GM21619 (cell line): Measurements from ENCODE around the gene ELOVL1.
A peak's percentile ranks its signal among the peaks of the same experiment; 100 is the strongest.

Source experiments
- ATAC-seq: cut with Tn5 transposase; IDR thresholded peaks from one replicate; pipeline ENCODE4 v1.9.1; 2021; ENCODE audit not compliant: unreplicated experiment

The ELOVL1 gene

DNA sequence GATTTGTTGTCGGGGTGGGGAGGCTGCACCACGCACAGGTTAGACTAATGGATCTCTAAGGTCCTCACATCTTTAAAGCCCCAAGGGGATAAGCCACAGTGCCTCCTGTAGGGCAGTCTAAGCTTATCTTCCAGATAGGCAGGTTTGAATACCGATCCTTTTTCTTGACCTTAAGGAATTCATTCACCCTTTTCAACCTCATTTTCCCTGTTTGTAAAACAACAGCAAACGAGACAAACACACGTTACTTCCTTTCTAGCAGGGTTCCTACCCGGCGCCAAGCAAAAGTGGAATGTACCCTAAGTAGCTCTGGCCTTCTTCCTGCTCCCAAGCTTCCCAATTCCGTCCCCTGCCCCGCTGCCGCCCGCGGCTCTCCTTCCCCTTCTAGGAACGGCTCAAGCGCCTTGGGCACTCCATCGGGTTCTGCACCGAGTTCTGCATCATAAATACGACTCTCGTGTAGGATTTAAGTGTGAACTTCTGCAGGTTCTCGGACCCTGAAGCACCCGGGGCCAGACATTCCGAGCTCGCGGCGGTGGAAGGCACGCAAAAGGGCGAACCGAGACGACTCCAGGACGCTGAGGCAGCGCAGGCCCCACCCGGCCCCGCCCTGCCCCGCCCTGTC is 9.6 kb downstream of the ELOVL1 start:
- peak; percentile 27 for ATAC-seq

GRCh38 chr1:43357251-43357650 is 10.6 kb downstream of the ELOVL1 start:
- ATAC-seq = no peak

- ATAC-seq = no peak
Observed at GRCh38 chr1:43354936-43355335, 12.9 kb downstream of the ELOVL1 start.

GRCh38 chr1:43354471-43354870 is 13.3 kb downstream of the ELOVL1 start:
- no peak for ATAC-seq

GRCh38 chr1:43352881-43353280 is 14.9 kb downstream of the ELOVL1 start:
- no peak for ATAC-seq

GRCh38 chr1:43352351-43352705 is 15.5 kb downstream of the ELOVL1 start:
- ATAC-seq = no peak

DNA sequence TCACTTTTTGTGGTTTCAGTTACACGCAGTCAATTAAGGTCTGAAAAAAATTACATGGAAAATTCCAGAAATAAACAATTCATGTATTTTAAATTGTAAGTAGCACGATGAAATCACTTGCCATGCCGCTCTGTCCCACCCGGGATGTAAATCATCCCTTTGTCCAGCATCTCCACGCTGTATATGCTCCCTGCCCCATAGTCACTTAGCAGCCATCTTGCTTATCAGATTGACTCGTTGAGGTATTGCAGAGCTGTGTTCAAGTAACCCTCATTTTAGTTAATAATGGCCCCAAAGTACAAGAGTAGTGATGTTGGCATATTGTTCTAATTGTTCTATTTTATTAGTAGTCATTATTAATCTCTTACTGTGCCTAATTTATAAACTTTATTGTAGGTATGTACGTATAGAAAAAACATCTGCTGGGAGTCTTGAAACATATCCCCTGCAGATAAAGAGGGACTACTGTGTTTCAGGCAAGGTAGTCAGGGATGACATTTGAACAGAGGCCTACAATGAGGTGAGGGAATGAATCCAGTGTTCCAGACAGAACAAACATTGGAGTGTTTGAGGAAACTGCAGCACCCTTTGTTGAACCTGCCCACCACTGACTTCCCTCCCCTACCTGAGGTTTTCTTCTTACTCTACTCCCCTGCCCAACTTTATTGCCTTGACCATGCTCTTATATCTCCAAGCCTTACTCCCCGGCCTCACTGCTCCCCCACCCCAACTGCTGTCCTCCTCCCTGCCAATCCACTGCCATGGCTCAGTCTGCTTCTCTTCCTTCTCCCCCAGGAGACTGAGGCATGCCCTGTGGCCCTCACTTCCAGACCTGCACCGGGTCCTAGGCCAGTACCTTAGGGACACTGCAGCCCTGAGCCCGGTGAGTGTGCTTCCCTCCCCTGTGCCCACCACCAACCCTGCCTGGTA is 16.1 kb downstream of the ELOVL1 start:
- ATAC-seq = no peak

GRCh38 chr1:43350976-43351375 is 16.8 kb downstream of the ELOVL1 start:
- no peak for ATAC-seq

DNA sequence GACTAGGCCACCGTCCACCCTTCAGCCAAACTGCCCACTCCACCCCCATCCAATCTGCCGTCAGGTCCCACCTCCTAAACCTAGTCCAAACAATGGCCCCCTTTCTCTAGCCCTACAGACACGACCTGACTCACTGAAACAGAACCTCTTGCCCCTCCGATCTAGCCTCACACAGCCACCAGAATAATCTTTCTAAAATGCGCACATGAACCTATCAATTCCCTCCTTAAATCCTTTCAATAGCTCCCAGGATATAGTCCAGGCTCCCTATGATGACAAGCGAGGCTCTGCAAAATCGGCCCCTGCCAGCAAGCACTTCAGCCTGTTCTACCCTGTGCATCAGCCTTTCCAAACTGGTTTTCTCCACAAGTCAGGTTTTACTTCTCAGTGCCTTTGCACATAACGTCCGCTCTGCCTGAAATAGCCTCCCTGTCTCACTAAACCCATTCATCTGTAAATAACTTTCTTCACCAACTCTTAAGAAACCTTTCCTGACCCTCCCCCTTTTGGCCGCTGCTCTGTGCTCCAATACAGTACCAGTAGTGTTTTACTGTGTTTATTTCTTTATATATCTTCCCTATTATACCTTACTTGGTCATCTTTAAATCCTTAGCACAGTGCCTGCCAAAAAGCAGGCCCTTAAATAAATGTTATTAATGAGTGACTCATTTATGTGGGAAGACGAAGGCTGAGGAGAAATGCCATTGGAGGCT is 18.1 kb downstream of the ELOVL1 start:
- no peak for ATAC-seq

DNA sequence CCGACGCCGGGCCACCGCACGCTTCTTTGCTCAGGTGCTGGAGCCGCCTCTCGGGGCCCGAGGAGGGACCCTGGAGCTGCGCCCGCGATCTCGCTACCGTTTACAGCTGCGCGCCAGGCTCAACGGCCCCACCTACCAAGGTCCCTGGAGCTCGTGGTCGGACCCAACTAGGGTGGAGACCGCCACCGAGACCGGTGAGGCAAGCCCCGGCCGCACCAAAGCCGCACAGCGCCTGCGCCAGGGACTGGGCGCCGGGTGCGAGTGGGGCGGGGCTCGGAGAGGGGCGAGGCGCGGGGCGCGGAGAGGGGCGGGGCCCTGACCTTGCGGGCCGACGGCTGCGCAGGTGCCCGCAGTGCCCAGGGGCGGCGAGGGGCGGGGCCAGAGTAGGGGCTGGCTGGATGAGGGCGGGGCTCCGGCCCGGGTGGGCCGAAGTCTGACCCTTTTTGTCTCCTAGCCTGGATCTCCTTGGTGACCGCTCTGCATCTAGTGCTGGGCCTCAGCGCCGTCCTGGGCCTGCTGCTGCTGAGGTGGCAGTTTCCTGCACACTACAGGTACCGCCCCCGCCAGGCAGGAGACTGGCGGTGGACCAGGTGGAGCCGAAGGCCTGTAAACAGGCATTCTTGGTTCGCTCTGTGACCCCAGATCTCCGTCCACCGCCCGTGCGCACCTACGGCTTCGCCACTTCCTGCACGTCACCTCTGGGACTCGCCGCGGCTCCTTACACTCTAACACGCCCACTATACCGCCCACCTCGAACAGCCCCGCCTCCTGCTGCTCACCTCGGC is 18.8 kb downstream of the ELOVL1 start:
- ATAC-seq = no peak

DNA sequence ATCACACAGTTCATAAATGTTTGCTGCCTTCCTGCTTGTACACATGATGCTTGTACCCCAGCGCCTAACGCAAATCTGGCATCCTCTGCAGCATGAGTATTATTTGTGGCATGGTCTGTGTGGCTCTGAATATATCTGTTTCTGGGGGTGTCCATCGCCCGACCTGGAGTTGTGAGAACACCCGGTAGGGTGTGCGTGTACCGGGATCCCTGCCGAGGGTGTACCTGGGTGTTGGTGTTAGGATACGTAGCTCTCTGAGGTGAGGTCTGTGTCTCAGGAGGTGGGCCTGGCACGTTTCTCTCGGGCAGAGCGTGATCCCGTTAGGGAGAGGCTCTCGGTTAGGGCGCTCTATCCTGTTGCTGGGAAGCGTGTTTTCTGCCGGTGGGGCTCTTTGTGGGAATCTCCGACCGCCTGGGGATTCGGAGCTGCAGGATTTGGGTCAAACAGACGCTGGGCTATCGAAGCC is 19.4 kb downstream of the ELOVL1 start:
- ATAC-seq = no peak

DNA sequence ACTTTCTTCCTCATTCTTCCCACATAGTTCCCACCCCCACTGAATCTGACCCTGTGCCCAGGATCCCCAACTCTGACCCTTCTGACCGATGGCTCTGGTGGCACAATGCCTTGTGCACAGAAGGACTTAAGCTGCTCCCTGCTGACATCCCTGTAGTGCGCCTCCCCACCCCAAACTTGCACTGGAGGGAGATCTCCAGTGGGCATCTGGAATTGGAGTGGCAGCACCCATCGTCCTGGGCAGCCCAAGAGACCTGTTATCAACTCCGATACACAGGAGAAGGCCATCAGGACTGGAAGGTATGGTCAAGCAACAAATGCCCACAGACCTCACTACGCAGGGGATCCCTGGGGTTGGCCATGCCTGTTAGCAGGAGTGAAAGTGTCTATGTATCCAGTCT is 21.2 kb downstream of the ELOVL1 start:
- no peak for ATAC-seq

DNA sequence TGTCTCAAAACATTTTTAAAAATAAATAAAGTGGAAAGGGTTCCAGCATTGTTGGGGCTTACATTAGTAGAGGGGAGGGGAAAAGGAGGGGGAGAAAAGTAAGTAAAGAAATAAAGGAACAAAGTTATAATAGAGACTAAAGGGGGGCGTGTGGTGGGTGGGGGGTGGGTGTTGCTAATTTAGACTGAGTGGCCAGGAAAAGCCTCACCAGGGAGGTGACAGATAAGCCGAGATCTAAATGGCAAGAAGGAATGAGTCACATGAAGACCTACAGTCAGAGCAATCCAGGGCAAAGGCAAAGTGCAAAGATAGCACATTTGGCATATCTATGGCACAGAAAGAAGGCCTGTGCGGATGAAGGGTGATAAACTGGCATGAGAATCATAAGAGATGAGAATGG is 22.7 kb downstream of the ELOVL1 start:
- ATAC-seq = no peak

- ATAC-seq = no peak
Observed at GRCh38 chr1:43344267-43344850, 23.5 kb downstream of the ELOVL1 start.

DNA sequence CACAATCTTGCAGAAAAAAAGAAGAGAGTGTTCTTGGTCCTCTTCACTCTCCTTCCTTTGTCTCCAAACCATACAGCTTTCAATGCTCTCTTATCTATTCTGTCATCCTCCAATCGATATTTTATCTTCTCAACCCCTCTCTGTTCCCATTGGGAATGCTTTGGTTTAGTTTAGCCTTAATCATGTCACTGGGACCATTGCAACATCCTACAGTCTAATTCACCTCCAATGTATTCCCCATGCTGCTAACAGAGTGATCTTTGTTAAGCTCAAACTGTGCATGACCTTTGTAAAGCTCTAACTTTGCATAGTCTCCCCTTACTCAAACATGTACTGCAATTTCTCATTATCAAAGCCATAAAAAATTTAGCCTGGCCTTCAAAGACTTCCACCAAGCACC is 27.3 kb downstream of the ELOVL1 start:
- no peak for ATAC-seq

DNA sequence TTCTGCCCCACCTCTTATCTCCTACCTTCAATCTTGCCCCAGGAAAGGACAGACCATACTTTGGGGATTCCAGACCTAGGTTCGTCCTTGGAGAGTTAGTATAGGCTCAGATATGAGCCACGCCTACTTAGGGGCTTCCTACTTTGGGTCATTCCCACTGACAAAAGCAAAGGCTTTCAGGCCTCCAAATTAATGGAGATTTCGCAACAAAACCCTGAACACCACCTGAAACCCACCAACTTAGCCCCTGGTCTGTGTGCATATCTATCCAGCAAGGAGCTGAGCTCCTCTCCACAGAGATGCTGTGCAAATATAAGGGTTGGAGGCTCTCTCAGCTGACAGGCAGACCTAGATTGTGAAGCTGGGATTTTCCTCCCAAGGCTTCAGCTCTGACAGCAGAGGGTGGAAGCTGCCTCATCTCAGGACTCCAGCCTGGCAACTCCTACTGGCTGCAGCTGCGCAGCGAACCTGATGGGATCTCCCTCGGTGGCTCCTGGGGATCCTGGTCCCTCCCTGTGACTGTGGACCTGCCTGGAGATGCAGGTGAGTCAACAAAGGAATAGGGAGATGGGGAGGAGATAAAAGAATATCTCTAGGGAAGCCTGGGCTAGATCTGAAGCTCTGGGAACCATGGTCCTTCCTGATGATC is 28.1 kb downstream of the ELOVL1 start:
- ATAC-seq = no peak

- no peak for ATAC-seq
Observed at GRCh38 chr1:43338001-43338400, 29.8 kb downstream of the ELOVL1 start.

- no peak for ATAC-seq
Observed at GRCh38 chr1:43337588-43337987, 30.2 kb downstream of the ELOVL1 start, which contains the start of gene MPL. Gene MPL (plus strand): TSS chr1:43337818. CDS start chr1:43337849, 31 bp downstream.

GRCh38 chr1:43334453-43335205 is 33.2 kb downstream of the ELOVL1 start:
- ATAC-seq = no peak
